ENCODE measurements around the gene UCN2. TPM values are rescaled to one million over a fixed set of nuclear protein-coding genes. Genes with fewer than 3 reads are reported as not detected.

The UCN2 gene
- total and polyA plus RNA-seq, 2 experiments from 2014 or later = 0.30 to 1.5 TPM

GRCh38 chr3:48564022-48564421 lies 441 bp upstream of the UCN2 start:
- Histone ChIP-seq H3K79me2 (no peaks in the 10 kb centered on the region), H3K9me3 (ENCODE audit: low read depth) (no peaks in the 10 kb centered on the region), H3K9me2 (replicated peaks; ENCODE audit: insufficient read depth) (no peaks in the 10 kb centered on the region), H2AFZ (no peak overlapping the region), H4K20me1 (ENCODE audit: insufficient read depth, poor library complexity, severe bottlenecking) (no peaks in the 10 kb centered on the region), H3K27me3 (no peaks in the 10 kb centered on the region), H3K36me3 (replicated peaks; ENCODE audit: insufficient read depth, low read depth) (no peaks in the 10 kb centered on the region), H3K4me2 (no peak overlapping the region), H3K4me1 (ENCODE audit: insufficient read depth) (peaks cover 10% of the 10 kb centered on the region), H3K27ac (no peak overlapping the region), H3K4me3 (no peak overlapping the region)
- TF ChIP-seq EZH2phosphoT487 (IDR thresholded peaks at IDR 0.05; ENCODE audit: low read depth, severe bottlenecking, unreplicated experiment) (no peak), EZH2 (IDR thresholded peaks at IDR 0.05; ENCODE audit: borderline replicate concordance) (no peak), CTCF (IDR thresholded peaks at IDR 0.05; ENCODE audit: poor library complexity) (no peak)
- 83% methylated on average over 9 of the region's 10 CpGs for WGBS (ENCODE audit: low lambda C conversion rate, missing lambda C conversion rate)
- DNase-seq (ENCODE audit: low spot score) = no peak

GRCh38 chr3:48562367-48563095 lies 1.1 kb downstream of the UCN2 start:
- peaks cover 10% of the 10 kb centered on the region for H3K4me1 ChIP-seq (ENCODE audit: insufficient read depth)
- no peaks in the 10 kb centered on the region for H3K79me2 ChIP-seq
- H3K4me2 ChIP-seq = no peak overlapping the region
- no peaks in the 10 kb centered on the region for H3K27me3 ChIP-seq
- no peaks in the 10 kb centered on the region for H3K9me2 ChIP-seq (replicated peaks; ENCODE audit: insufficient read depth)
- H4K20me1 ChIP-seq (ENCODE audit: insufficient read depth, poor library complexity, severe bottlenecking) = no peaks in the 10 kb centered on the region
- H3K27ac ChIP-seq = no peak overlapping the region
- no peaks in the 10 kb centered on the region for H3K9me3 ChIP-seq (ENCODE audit: low read depth)
- 98% methylated on average over 20 of the region's 20 CpGs for WGBS (ENCODE audit: low lambda C conversion rate, missing lambda C conversion rate)
- no peak overlapping the region for H2AFZ ChIP-seq
- DNase-seq (ENCODE audit: low spot score) = no peak
- H3K36me3 ChIP-seq (replicated peaks; ENCODE audit: insufficient read depth, low read depth) = no peaks in the 10 kb centered on the region
- H3K4me3 ChIP-seq = no peak overlapping the region
- TF ChIP-seq EZH2phosphoT487 (IDR thresholded peaks at IDR 0.05; ENCODE audit: low read depth, severe bottlenecking, unreplicated experiment) (no peak), EZH2 (IDR thresholded peaks at IDR 0.05; ENCODE audit: borderline replicate concordance) (no peak), CTCF (IDR thresholded peaks at IDR 0.05; ENCODE audit: poor library complexity) (no peak)

- peaks cover 10% of the 10 kb centered on the region for H3K4me1 ChIP-seq (ENCODE audit: insufficient read depth)
- WGBS (ENCODE audit: low lambda C conversion rate, missing lambda C conversion rate) = 51% methylated on average over 17 of the region's 21 CpGs
- DNase-seq (ENCODE audit: low spot score) = peak; percentile 71
- TF ChIP-seq EZH2 (IDR thresholded peaks at IDR 0.05; ENCODE audit: borderline replicate concordance) = no peak
- TF ChIP-seq CTCF (IDR thresholded peaks at IDR 0.05; ENCODE audit: poor library complexity) = peak; percentile 11
- no peak for TF ChIP-seq EZH2phosphoT487 (IDR thresholded peaks at IDR 0.05; ENCODE audit: low read depth, severe bottlenecking, unreplicated experiment)
- no peak overlapping the region for H2AFZ ChIP-seq
- H3K9me3 ChIP-seq (ENCODE audit: low read depth) = no peaks in the 10 kb centered on the region
- H3K79me2 ChIP-seq = peaks cover under 1% of the 10 kb centered on the region
- H3K9me2 ChIP-seq (replicated peaks; ENCODE audit: insufficient read depth) = no peaks in the 10 kb centered on the region
- H3K36me3 ChIP-seq (replicated peaks; ENCODE audit: insufficient read depth, low read depth) = no peaks in the 10 kb centered on the region
- no peaks in the 10 kb centered on the region for H4K20me1 ChIP-seq (ENCODE audit: insufficient read depth, poor library complexity, severe bottlenecking)
- peak overlapping the region; percentile 61 for H3K4me2 ChIP-seq
- no peaks in the 10 kb centered on the region for H3K27me3 ChIP-seq
- no peak overlapping the region for H3K4me3 ChIP-seq
- H3K27ac ChIP-seq = no peak overlapping the region
Observed at GRCh38 chr3:48561045-48561736, 2.4 kb downstream of the UCN2 start.

All from hepatocyte (in vitro differentiated cells).